Neural cell (in vitro differentiated cells): Measurements from ENCODE around the gene PSMG1. TPM values are rescaled to one million over a fixed set of nuclear protein-coding genes. Genes with fewer than 3 reads are reported as not detected.

ENCODE experiments used
- H2AFZ ChIP-seq: fragments of 200-600, 300-800 bp; sonication (generic), shearing (Covaris generic); 2 replicates; pipeline ENCODE4 v1.6.0; 2014; ENCODE audit warnings: low read depth, mild to moderate bottlenecking, antibody characterized with exemption, low read length, moderate library complexity
- H3F3A ChIP-seq: fragments of 200-600 bp; shearing (Covaris generic); 2 replicates; pipeline ENCODE4 v1.6.1; 2016; ENCODE audit warnings: mild to moderate bottlenecking, moderate library complexity, mixed read lengths, antibody characterized with exemption, low read length; ENCODE audit not compliant: insufficient read depth, poor library complexity, severe bottlenecking
- H3K27ac ChIP-seq: fragments of 200-600, 300-800 bp; sonication (generic), shearing (Covaris generic); 2 replicates; pipeline ENCODE4 v1.5.1; 2014; ENCODE audit warnings: mild to moderate bottlenecking, low read length, moderate library complexity
- H3K27me3 ChIP-seq: fragments of 300-800, 200-600 bp; sonication (generic), shearing (Covaris generic); 2 replicates; pipeline ENCODE4 v1.6.0; 2014; ENCODE audit warnings: mild to moderate bottlenecking, low read depth, low read length, moderate library complexity; ENCODE audit not compliant: insufficient read depth
- H3K36me3 ChIP-seq: fragments of 300-800, 200-600 bp; sonication (generic), shearing (Covaris generic); 2 replicates; pipeline ENCODE4 v1.5.1; 2014; ENCODE audit warnings: mild to moderate bottlenecking, antibody characterized with exemption, low read length, moderate library complexity; ENCODE audit not compliant: insufficient read depth
- H3K4me2 ChIP-seq: fragments of 300-800, 200-600 bp; sonication (generic), shearing (Covaris generic); 2 replicates; pipeline ENCODE4 v1.6.0; 2014; ENCODE audit warnings: mild to moderate bottlenecking, low read length
- H3K4me3 ChIP-seq: fragments of 300-800, 200-600 bp; sonication (generic), shearing (Covaris generic); 2 replicates; pipeline ENCODE4 v1.5.1; 2014; ENCODE audit warnings: mild to moderate bottlenecking, low read length, moderate library complexity
- H3K79me2 ChIP-seq: fragments of 200-600 bp; shearing (Covaris generic); replicated peaks from 2 replicates; pipeline ENCODE4 v1.6.0; 2014; ENCODE audit warnings: mild to moderate bottlenecking, low read length, moderate library complexity; ENCODE audit not compliant: insufficient read depth
- H3K9ac ChIP-seq: fragments of 300-800, 200-600 bp; sonication (generic), shearing (Covaris generic); 2 replicates; pipeline ENCODE4 v1.6.1; 2016; ENCODE audit warnings: mild to moderate bottlenecking, low read length, mixed read lengths
- H3K9me2 ChIP-seq: fragments of 200-600 bp; shearing (Covaris generic); 2 replicates; pipeline ENCODE4 v1.6.1; 2016; ENCODE audit warnings: mild to moderate bottlenecking, low read length, mixed read lengths; ENCODE audit not compliant: insufficient read depth
- H3K9me3 ChIP-seq: fragments of 200-600, 300-800 bp; sonication (generic), shearing (Covaris generic); 2 replicates; pipeline ENCODE4 v1.6.1; 2016; ENCODE audit warnings: mild to moderate bottlenecking, mixed run types, low read length, moderate library complexity, mixed read lengths
- H4K20me1 ChIP-seq: fragments of 200-600 bp; shearing (Covaris generic); 2 replicates; pipeline ENCODE4 v1.6.1; 2016; ENCODE audit warnings: mild to moderate bottlenecking, mixed run types; ENCODE audit not compliant: insufficient read depth
- CTCF ChIP-seq: fragments of 450-650 bp; IDR thresholded peaks from 2 replicates; pipeline ENCODE4 v1.5.1; 2014; ENCODE audit warnings: antibody characterized with exemption, mild to moderate bottlenecking, moderate library complexity; ENCODE audit not compliant: poor library complexity, severe bottlenecking
- EP300 ChIP-seq: fragments of 450-650 bp; conservative IDR thresholded peaks from 2 replicates; pipeline ENCODE4 v1.6.1; 2014; ENCODE audit warnings: antibody characterized with exemption, mild to moderate bottlenecking, moderate library complexity; ENCODE audit not compliant: poor library complexity, severe bottlenecking
- EZH2 ChIP-seq: fragments of 200-600, 300-800 bp; shearing (Covaris generic), sonication (generic); IDR thresholded peaks from 2 replicates; pipeline ENCODE4 v1.6.1; 2014; ENCODE audit warnings: antibody characterized with exemption, low read length, borderline replicate concordance, mild to moderate bottlenecking; ENCODE audit not compliant: insufficient read depth, poor library complexity, severe bottlenecking
- MXI1 ChIP-seq: fragments of 450-650 bp; conservative IDR thresholded peaks from 2 replicates; pipeline ENCODE4 v1.6.1; 2014; ENCODE audit warnings: antibody characterized with exemption, mild to moderate bottlenecking; ENCODE audit not compliant: poor library complexity, severe bottlenecking
- POLR2AphosphoS5 ChIP-seq: IDR thresholded peaks from 2 replicates; pipeline ENCODE4 v1.6.1; 2012
- RAD21 ChIP-seq: fragments of 450-650 bp; conservative IDR thresholded peaks from 2 replicates; pipeline ENCODE4 v1.6.1; 2014; ENCODE audit warnings: antibody characterized with exemption, mild to moderate bottlenecking, moderate library complexity
- REST ChIP-seq: IDR thresholded peaks from 2 replicates; pipeline ENCODE4 v1.6.1; 2012; ENCODE audit warnings: borderline replicate concordance
- SMC3 ChIP-seq: fragments of 450-650 bp; conservative IDR thresholded peaks from 2 replicates; pipeline ENCODE4 v1.6.1; 2014; ENCODE audit warnings: antibody characterized with exemption, mild to moderate bottlenecking, moderate library complexity; ENCODE audit not compliant: poor library complexity
- TAF1 ChIP-seq: IDR thresholded peaks from 2 replicates; pipeline ENCODE4 v1.6.1; 2012; ENCODE audit warnings: low read depth
- polyA plus RNA-seq: library from polyadenylated mRNA; depleted of rRNA; stranded (reverse); fragments of >200 nt; gene quantifications from 2 replicates; pipeline ENCODE4 v1.2.3, GENCODE V29; 2014

The PSMG1 gene
- polyA plus RNA-seq, 1 donor from 2014 or later: 45.2 TPM

GRCh38 chr21:39180429-39181019, 2.7 kb downstream of the PSMG1 start:
- H2AFZ ChIP-seq: no peak overlapping the region
- no peaks in the 10 kb centered on the region for H3F3A ChIP-seq
- H3K27me3 ChIP-seq: no peaks in the 10 kb centered on the region
- H3K9me3 ChIP-seq: no peaks in the 10 kb centered on the region
- no peaks in the 10 kb centered on the region for H3K36me3 ChIP-seq
- H3K4me3 ChIP-seq: no peak overlapping the region
- H3K27ac ChIP-seq: no peak overlapping the region
- H3K4me2 ChIP-seq: no peak overlapping the region
- H3K9me2 ChIP-seq: no peaks in the 10 kb centered on the region
- TF ChIP-seq EZH2 (no peak), EP300 (no peak), TAF1 (no peak), CTCF (no peak), SMC3 (no peak), POLR2AphosphoS5 (no peak), MXI1 (no peak), RAD21 (no peak), REST (no peak)
- H3K9ac ChIP-seq: no peak overlapping the region
- H3K79me2 ChIP-seq: no peaks in the 10 kb centered on the region
- H4K20me1 ChIP-seq: no peaks in the 10 kb centered on the region

GRCh38 chr21:39178421-39178820, 4.8 kb downstream of the PSMG1 start:
- Histone ChIP-seq H4K20me1 (no peaks in the 10 kb centered on the region), H3K9ac (no peak overlapping the region), H3K4me3 (no peak overlapping the region), H3K9me3 (no peaks in the 10 kb centered on the region), H3F3A (no peaks in the 10 kb centered on the region), H3K27me3 (no peaks in the 10 kb centered on the region), H3K79me2 (no peaks in the 10 kb centered on the region), H3K36me3 (no peaks in the 10 kb centered on the region), H3K9me2 (no peaks in the 10 kb centered on the region), H2AFZ (no peak overlapping the region), H3K27ac (no peak overlapping the region), H3K4me2 (no peak overlapping the region)
- TF ChIP-seq POLR2AphosphoS5 (no peak), RAD21 (no peak), TAF1 (no peak), CTCF (no peak), EZH2 (no peak), SMC3 (no peak), REST (no peak)
